Natural killer cell (primary cell): ENCODE measurements around the gene PCNA. TPM values are rescaled to one million over a fixed set of nuclear protein-coding genes. Genes with fewer than 3 reads are reported as not detected.
"Not testable (repeated sequence)": the region's sequence is repeated elsewhere in the genome, so short reads cannot be mapped to it uniquely, and the experiment has no call there.

Experiments used
- ATAC-seq, 3 donors: fragments of 150-1000 bp in 2 of 3; fragments of 200-7000 bp in 1 of 3; cut with Tn5 transposase; 1 replicate in 1 of 3; 2 replicates in 2 of 3; pipeline ENCODE4 v1.10.0; 2021; ENCODE audit warnings: mild to moderate bottlenecking in 2 of 3, moderate library complexity in 2 of 3
- DNase-seq, 2 donors: peaks; one replicate each; pipeline versions ENCODE4 v3.0.0 to v3.0.0-alpha.2; 2013 to 2021; ENCODE audit warnings: mixed read lengths in 1 of 2
- H3K27ac ChIP-seq: one replicate; pipeline ENCODE4 v1.5.1; 2013; ENCODE audit warnings: mild to moderate bottlenecking, low read length
- H3K27me3 ChIP-seq: one replicate; pipeline ENCODE4 v1.6.1; 2013; ENCODE audit warnings: low read length; ENCODE audit not compliant: control insufficient read depth, insufficient read depth
- H3K36me3 ChIP-seq: one replicate; pipeline ENCODE4 v1.6.1; 2013; ENCODE audit warnings: low read length; ENCODE audit not compliant: control insufficient read depth, insufficient read depth
- H3K4me1 ChIP-seq: one replicate; pipeline ENCODE4 v1.6.1; 2013; ENCODE audit warnings: low read length; ENCODE audit not compliant: control insufficient read depth, insufficient read depth
- H3K4me3 ChIP-seq: one replicate; pipeline ENCODE4 v1.5.1; 2013; ENCODE audit warnings: low read length
- H3K9me3 ChIP-seq: one replicate; pipeline ENCODE4 v1.6.1; 2013; ENCODE audit warnings: low read length; ENCODE audit not compliant: control insufficient read depth, insufficient read depth
- H3K27ac Mint-ChIP-seq, 2 donors: one replicate each; pipeline ENCODE4 v1.8.0; 2022; ENCODE audit warnings: mild to moderate bottlenecking in 2 of 2, mixed read lengths in 2 of 2, moderate library complexity in 1 of 2
- H3K27me3 Mint-ChIP-seq, 2 donors: one replicate each; pipeline ENCODE4 v1.8.0; 2022; ENCODE audit warnings: low read depth in 2 of 2, mixed read lengths in 2 of 2
- H3K36me3 Mint-ChIP-seq: one replicate; pipeline ENCODE4 v1.8.0; 2022; ENCODE audit warnings: mixed read lengths
- H3K4me1 Mint-ChIP-seq, 2 donors: one replicate each; pipeline ENCODE4 v1.8.0; 2022; ENCODE audit warnings: mixed read lengths in 2 of 2
- H3K4me3 Mint-ChIP-seq: one replicate; pipeline ENCODE4 v1.8.0; 2022; ENCODE audit warnings: mild to moderate bottlenecking, moderate library complexity, mixed read lengths
- H3K9me3 Mint-ChIP-seq, 2 donors: one replicate each; pipeline ENCODE4 v1.8.0; 2022; ENCODE audit warnings: mixed read lengths in 2 of 2
- WGBS: methylation state at CpG from one replicate; pipeline ENCODE4 v1.1.7; 2013; ENCODE audit warnings: missing lambda C conversion rate; ENCODE audit not compliant: insufficient coverage; 5-methylcytosine and 5-hydroxymethylcytosine counted together
- intact Hi-C: fragments of 100-400 bp; cut with micrococcal nuclease; formaldehyde crosslinking; loops from one replicate; pipeline ENCODE4 v1.14.2; 2022
- total RNA-seq, 4 donors: library from RNA; stranded (reverse); fragments of 120-200 nt in 1 of 4; gene quantifications; one replicate each; pipeline versions ENCODE4 v1.2.3 to v1.2.4, GENCODE V29; 2013 to 2022
- TF ChIP-seq, protein P1 (sequence below): fragments of 200-600 bp; IDR thresholded peaks from one replicate; pipeline ENCODE4 v1.8.0; 2022; ENCODE audit warnings: antibody characterized with exemption

Gene PCNA
- total RNA-seq, 3 donors from 2014 or later (not counting 1 experiment from before 2014, with no cell fraction given), result 41.5 to 50.6 (median 46.9) TPM

DNA sequence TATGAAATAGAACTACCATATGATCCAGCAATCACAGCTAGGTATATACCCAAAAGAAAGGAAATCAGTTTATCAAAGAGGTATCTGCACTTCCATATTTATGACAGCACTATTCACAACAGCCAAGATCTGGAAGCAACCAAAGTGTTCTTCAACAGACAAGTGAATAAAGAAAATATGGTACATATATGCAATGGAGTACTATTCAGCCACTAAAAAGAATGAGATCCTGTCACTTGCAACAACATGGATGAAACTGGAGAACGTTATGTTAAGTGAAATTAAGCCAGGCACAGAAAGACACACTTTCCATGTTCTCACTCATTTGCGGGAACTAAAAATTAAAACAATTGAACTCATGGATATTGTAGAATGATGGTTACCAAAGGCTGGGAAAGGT lies 15.3 kb downstream of the PCNA start:
- Histone ChIP-seq H3K4me1 (peaks cover 4% of the 10 kb centered on the region), H3K9me3 (no peaks in the 10 kb centered on the region), H3K36me3 (peaks cover 77% of the 10 kb centered on the region), H3K27me3 (no peaks in the 10 kb centered on the region), H3K27ac (no peak overlapping the region), H3K4me3 (no peak overlapping the region)
- DNase-seq (no peak), ATAC-seq (no peak)
- intact Hi-C loops, result no loop called here
- 100% methylated on average over 1 of the region's 2 CpGs for WGBS
- no peaks in the 10 kb centered on the region for H3K9me3 Mint-ChIP-seq
- H3K4me1 Mint-ChIP-seq, result peaks cover 13 to 17% of the 10 kb centered on the region in 2 donors
- H3K4me3 Mint-ChIP-seq, result no peak overlapping the region
- no peaks in the 10 kb centered on the region for H3K27me3 Mint-ChIP-seq
- TF ChIP-seq, protein P1, sequence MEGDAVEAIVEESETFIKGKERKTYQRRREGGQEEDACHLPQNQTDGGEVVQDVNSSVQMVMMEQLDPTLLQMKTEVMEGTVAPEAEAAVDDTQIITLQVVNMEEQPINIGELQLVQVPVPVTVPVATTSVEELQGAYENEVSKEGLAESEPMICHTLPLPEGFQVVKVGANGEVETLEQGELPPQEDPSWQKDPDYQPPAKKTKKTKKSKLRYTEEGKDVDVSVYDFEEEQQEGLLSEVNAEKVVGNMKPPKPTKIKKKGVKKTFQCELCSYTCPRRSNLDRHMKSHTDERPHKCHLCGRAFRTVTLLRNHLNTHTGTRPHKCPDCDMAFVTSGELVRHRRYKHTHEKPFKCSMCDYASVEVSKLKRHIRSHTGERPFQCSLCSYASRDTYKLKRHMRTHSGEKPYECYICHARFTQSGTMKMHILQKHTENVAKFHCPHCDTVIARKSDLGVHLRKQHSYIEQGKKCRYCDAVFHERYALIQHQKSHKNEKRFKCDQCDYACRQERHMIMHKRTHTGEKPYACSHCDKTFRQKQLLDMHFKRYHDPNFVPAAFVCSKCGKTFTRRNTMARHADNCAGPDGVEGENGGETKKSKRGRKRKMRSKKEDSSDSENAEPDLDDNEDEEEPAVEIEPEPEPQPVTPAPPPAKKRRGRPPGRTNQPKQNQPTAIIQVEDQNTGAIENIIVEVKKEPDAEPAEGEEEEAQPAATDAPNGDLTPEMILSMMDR, result no peak
- peaks cover 10% of the 10 kb centered on the region for H3K36me3 Mint-ChIP-seq
- no peak overlapping the region for H3K27ac Mint-ChIP-seq

DNA sequence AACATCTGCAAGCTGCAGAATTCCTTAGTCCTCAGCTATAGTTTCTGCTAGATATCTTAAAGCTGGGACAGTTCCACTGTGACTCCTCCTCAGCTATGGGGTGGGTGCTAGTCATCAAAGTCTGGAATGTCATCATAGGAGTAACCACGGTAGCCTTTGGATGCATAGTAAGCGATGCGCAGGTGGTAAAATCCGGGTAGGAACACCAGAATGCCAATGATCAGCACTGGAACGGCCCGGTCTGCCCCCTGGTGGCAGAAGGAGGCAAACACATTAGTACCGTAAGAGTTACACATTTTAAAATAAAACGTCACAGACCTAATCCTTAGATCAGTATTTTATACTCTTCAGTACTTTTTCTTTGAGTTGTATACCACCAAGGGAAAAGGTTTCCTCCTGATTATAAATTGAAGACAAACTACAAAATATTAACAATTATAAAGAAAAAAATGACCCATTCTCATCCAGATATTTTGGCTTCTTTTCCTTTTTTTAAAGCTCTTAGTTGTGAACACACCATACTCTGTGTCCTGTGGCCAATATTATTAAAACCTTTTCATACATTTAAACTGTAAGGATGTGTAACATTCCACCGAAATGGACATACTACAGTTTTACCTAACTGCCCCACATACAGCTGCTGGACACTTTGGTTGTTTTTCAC lies 18.9 kb downstream of the PCNA start:
- Mint-ChIP-seq H3K4me3 (no peak overlapping the region), H3K36me3 (peaks cover 17% of the 10 kb centered on the region), H3K9me3 (no peaks in the 10 kb centered on the region), H3K4me1 (peaks cover 17% of the 10 kb centered on the region in 2 donors), H3K27ac (peak overlapping the region; percentile 72 to 74), H3K27me3 (no peaks in the 10 kb centered on the region)
- DNase-seq (peak; percentile 72 to 86), ATAC-seq (peak; percentile 84 to 98 (median 89))
- intact Hi-C loops, result loop anchor here (1.0 to 2.0 kb wide), 3 partner anchors 45 to 144 kb away; no protein-coding TSS in a partner anchor
- peaks cover 66% of the 10 kb centered on the region for H3K36me3 ChIP-seq
- no peak overlapping the region for H3K4me3 ChIP-seq
- peaks cover 4% of the 10 kb centered on the region for H3K4me1 ChIP-seq
- H3K27ac ChIP-seq, result no peak overlapping the region
- WGBS, result 21% methylated on average over 7 of the region's 9 CpGs
- H3K9me3 ChIP-seq, result no peaks in the 10 kb centered on the region
- TF ChIP-seq, protein P1, result peak; percentile 97
- H3K27me3 ChIP-seq, result no peaks in the 10 kb centered on the region

DNA sequence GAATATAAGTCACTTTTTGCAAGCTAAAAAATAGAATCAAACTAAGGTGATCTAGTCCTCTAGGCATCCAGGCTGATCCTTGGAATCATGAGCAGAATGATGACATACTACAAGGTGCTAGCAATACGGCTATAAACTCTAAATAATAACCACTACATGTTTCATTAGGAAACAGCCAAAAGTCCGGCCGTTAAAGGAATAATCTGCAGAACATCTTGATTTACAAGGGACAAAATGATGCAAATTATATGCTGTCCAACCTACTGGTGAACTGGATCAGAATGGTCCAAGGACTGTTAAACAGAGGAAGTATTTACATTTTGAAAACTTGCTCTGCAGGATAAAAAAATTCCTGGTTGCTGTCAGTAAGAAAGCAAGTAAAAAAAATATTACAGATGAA lies 19.8 kb downstream of the PCNA start:
- H3K36me3 ChIP-seq, result peaks cover 60% of the 10 kb centered on the region
- H3K27me3 Mint-ChIP-seq, ATAC-seq, H3K27ac Mint-ChIP-seq, H3K4me3 ChIP-seq, H3K27ac ChIP-seq, DNase-seq, H3K9me3 ChIP-seq, H3K9me3 Mint-ChIP-seq, H3K4me1 ChIP-seq, H3K27me3 ChIP-seq, H3K4me3 Mint-ChIP-seq: not testable (repeated sequence)
- H3K36me3 Mint-ChIP-seq, result peaks cover 17% of the 10 kb centered on the region
- intact Hi-C loops, result loop anchor here (1.0 to 2.0 kb wide), 3 partner anchors 44 to 143 kb away; no protein-coding TSS in a partner anchor
- WGBS, result 100% methylated on average over 3 of the region's 3 CpGs
- peaks cover 17% of the 10 kb centered on the region in 2 donors for H3K4me1 Mint-ChIP-seq

DNA sequence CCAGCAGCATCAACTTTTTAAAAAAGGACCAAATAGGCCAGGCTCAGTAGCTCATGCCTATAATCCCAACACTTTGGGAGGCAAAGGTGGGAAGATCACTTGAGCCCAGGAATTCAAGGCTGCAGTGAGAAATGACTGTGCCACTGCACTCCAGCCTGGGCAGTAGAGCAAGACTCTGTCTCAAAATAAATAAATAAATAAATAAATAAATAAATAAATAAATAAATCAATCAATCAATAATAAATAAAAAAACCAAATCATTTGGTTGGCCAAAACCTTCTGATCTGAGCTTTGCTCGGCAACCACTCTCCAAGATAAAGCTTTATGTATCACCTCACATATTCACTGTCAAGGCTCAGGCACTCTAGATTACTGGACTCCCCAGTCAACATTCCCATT lies 20.7 kb downstream of the PCNA start:
- H3K36me3 Mint-ChIP-seq, result peaks cover 17% of the 10 kb centered on the region

More for the DNA sequence above, 20.7 kb downstream of the PCNA start:
- H3K27me3 ChIP-seq, ATAC-seq, DNase-seq, intact Hi-C loops, H3K4me3 ChIP-seq, H3K27me3 Mint-ChIP-seq, H3K9me3 Mint-ChIP-seq, H3K4me3 Mint-ChIP-seq, H3K27ac ChIP-seq, H3K9me3 ChIP-seq, H3K4me1 ChIP-seq: not testable (repeated sequence)
- H3K36me3 ChIP-seq, result peaks cover 51% of the 10 kb centered on the region
- H3K4me1 Mint-ChIP-seq, result peaks cover 17% of the 10 kb centered on the region in 2 donors
- H3K27ac Mint-ChIP-seq, result peak overlapping the region; percentile 37 to 44
- WGBS, result 97% methylated on average over 1 of the region's 1 CpG
